ENCODE results near the gene SIRPA. TPM values are rescaled to one million over a fixed set of nuclear protein-coding genes. Genes with fewer than 3 reads are reported as not detected.

The SIRPA gene
- total and polyA plus RNA-seq, 3 donors from 2014 or later = 18.4 to 25.7 (median 21.0) TPM

DNA sequence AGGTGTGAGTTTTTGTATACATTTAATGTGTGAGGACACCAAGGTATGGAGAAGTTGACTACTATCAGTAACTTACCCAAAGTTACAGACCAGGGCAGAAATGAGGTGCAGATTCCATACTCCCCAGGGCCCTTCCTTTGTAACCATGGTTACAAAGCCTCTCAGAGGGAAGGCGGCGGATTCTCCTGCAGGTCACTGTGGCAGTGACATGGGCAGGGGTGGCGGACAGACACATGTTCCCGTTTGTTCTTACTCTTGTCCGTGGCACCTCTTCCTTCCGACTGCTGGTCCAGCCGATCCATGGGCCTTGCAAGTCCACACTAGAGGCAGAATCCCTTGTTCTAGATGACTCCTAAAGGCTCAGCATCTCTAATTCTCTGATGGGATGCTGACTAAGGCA is 55.6 kb downstream of the SIRPA start:
- no peak for DNase-seq
- WGBS, 2 donors = 85 to 88% methylated on average over 7 of the region's 7 CpGs
- H3K27me3 ChIP-seq = no peaks in the 10 kb centered on the region
- H3K27ac ChIP-seq = no peak overlapping the region
- intact Hi-C loops (cut with DNase I; ENCODE audit: low total_unique reads) = no loop called here
- H3K9me3 ChIP-seq = no peaks in the 10 kb centered on the region
- H3K4me3 ChIP-seq = no peak overlapping the region
- peaks cover 16% of the 10 kb centered on the region for H3K4me1 ChIP-seq
- H3K36me3 ChIP-seq (ENCODE audit: low read depth, missing control alignments) = no peaks in the 10 kb centered on the region
- TF ChIP-seq, protein P1, sequence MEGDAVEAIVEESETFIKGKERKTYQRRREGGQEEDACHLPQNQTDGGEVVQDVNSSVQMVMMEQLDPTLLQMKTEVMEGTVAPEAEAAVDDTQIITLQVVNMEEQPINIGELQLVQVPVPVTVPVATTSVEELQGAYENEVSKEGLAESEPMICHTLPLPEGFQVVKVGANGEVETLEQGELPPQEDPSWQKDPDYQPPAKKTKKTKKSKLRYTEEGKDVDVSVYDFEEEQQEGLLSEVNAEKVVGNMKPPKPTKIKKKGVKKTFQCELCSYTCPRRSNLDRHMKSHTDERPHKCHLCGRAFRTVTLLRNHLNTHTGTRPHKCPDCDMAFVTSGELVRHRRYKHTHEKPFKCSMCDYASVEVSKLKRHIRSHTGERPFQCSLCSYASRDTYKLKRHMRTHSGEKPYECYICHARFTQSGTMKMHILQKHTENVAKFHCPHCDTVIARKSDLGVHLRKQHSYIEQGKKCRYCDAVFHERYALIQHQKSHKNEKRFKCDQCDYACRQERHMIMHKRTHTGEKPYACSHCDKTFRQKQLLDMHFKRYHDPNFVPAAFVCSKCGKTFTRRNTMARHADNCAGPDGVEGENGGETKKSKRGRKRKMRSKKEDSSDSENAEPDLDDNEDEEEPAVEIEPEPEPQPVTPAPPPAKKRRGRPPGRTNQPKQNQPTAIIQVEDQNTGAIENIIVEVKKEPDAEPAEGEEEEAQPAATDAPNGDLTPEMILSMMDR (IDR thresholded peaks at IDR 0.05) = no peak
- no peak for TF ChIP-seq POLR2A (IDR thresholded peaks at IDR 0.05)

DNA sequence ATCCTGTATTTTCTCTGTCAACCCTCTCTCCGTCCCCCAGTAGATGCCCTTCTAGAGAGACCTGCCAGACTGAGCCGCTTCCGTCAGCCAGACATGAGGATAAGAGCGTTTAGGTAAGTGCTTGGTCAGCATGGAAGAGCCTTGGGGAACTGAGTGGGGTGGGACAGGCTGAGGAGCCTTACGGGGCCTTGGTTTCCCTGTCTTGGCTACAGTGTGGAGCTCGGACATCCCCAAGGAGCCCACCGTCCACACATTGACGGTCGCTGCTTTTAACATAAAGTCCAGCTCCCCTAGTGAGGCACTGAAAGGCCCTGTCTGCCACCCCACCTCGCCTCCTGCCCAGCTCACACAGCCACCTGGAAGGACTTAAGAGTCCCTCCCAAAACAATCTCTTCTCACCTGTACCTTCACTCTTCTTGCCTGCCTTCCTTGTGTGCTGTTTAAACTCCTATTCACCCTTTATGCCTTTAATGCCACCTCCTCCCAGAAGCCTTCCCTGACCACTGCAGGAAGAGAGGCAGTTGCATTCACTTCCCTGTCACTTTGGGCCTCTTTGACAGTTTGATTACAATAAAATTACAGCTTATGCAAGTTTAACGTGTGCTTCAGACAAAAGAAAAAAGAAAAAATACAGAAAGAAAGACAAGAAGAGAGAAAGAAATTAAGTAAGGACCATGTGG is 56.4 kb downstream of the SIRPA start:
- H3K27me3 ChIP-seq = no peaks in the 10 kb centered on the region
- peaks cover 14% of the 10 kb centered on the region for H3K4me1 ChIP-seq
- H3K36me3 ChIP-seq (ENCODE audit: low read depth, missing control alignments) = no peaks in the 10 kb centered on the region
- H3K27ac ChIP-seq = no peak overlapping the region
- H3K4me3 ChIP-seq = no peak overlapping the region
- intact Hi-C loops (cut with DNase I; ENCODE audit: low total_unique reads) = no loop called here
- TF ChIP-seq, protein P1 (IDR thresholded peaks at IDR 0.05) = no peak
- TF ChIP-seq POLR2A (IDR thresholded peaks at IDR 0.05) = no peak
- 83 to 85% methylated on average over 11 of the region's 11 CpGs for WGBS, 2 donors
- no peaks in the 10 kb centered on the region for H3K9me3 ChIP-seq
- DNase-seq = no peak

DNA sequence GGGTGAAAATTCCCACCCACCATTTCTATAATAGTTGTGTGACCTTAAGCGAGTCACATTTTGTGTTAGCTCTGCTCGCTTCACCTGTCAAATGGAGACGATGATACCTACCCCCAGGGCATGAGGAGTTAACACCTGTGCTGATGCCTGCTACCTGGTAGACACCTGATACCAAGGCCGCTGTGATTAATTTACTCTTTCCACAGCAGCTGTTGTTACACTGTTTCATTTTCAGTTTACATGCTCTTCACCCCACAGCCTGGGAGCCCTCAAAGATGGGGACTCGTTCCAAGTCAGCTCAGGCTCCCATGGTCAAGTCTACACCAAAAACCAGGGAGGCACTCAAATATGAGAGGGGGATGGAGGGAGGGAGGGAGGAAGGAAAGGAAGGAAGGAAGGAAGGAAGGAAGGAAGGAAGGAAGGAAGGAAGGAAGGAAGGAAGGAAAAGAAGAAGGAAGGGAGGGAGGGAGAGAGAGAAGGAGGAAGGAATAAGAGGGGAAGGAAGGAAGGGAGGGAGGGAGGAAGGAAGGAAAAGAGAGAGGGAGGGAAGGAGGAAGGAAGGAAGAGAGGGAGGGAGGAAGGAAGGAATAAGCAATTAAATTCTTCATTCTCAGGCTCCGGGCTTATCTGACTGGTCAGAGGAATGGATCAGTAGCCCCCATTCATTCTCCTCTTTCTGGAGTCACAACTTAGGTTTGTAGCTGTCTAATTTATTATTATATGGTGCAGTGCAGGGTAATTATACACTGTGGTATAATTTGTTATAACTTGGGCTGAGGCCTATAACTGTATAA is 57.7 kb downstream of the SIRPA start:
- TF ChIP-seq, protein P1 (IDR thresholded peaks at IDR 0.05) = no peak
- no peak for TF ChIP-seq POLR2A (IDR thresholded peaks at IDR 0.05)
- WGBS, 2 donors = 58 to 65% methylated on average over 6 of the region's 6 CpGs
- DNase-seq = no peak

DNA sequence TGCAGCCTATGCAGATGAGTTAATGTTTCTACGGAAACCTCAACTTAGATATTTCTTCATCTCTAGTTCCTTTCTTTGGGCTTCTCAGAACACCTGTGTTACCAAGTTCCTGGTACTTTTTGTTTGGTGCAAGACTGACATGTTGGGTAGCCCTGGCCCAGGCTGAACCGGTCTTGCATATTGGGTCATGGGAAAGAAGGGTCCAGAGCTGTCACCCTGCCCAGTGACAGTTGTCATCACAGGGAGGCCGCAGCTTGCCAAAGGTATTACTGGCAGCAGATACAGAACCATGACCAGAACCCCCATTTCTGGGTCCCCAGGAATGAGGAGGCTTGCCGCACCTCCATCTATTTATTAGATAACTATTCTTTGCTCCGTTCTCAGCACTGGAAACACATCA is 58.4 kb downstream of the SIRPA start:
- peaks cover 12% of the 10 kb centered on the region for H3K4me1 ChIP-seq
- TF ChIP-seq POLR2A (IDR thresholded peaks at IDR 0.05) = no peak
- TF ChIP-seq, protein P1 (IDR thresholded peaks at IDR 0.05) = no peak
- no peaks in the 10 kb centered on the region for H3K9me3 ChIP-seq
- WGBS, 2 donors = 95 to 97% methylated on average over 5 of the region's 5 CpGs
- H3K27ac ChIP-seq = no peak overlapping the region
- DNase-seq = no peak
- H3K27me3 ChIP-seq = no peaks in the 10 kb centered on the region
- H3K4me3 ChIP-seq = no peak overlapping the region
- no peaks in the 10 kb centered on the region for H3K36me3 ChIP-seq (ENCODE audit: low read depth, missing control alignments)
- intact Hi-C loops (cut with DNase I; ENCODE audit: low total_unique reads) = no loop called here

More for the DNA sequence above, 57.7 kb downstream of the SIRPA start:
- intact Hi-C loops (cut with DNase I; ENCODE audit: low total_unique reads) = no loop called here
- Histone ChIP-seq H3K4me1 (peaks cover 12% of the 10 kb centered on the region), H3K36me3 (ENCODE audit: low read depth, missing control alignments) (no peaks in the 10 kb centered on the region), H3K27me3 (no peaks in the 10 kb centered on the region), H3K9me3 (no peaks in the 10 kb centered on the region), H3K27ac (no peak overlapping the region), H3K4me3 (no peak overlapping the region)
